NCI-H1930 (cell line): ENCODE measurements around the gene RNF166.

Experiments
- DNase-seq, 2 experiments: peaks; one replicate each; lab custom pipeline; 2025; lab: John Stamatoyannopoulos, UW

Gene RNF166

GRCh38 chr16:88652762-88653063 is 53.5 kb downstream of the RNF166 start:
- no peak for DNase-seq

- no peak for DNase-seq
Observed at GRCh38 chr16:88651989-88652761, 54.0 kb downstream of the RNF166 start.

GRCh38 chr16:88651276-88651988 is 54.8 kb downstream of the RNF166 start:
- no peak for DNase-seq

- DNase-seq: no peak
Observed at GRCh38 chr16:88650749-88651275, 55.4 kb downstream of the RNF166 start, which contains the start of gene CYBA. Gene CYBA, minus strand, starts transcription at chr16:88651053. Its CDS starts 40 bp downstream, at chr16:88651013.

GRCh38 chr16:88649924-88650748 is 56.1 kb downstream of the RNF166 start:
- no peak for DNase-seq

- no peak for DNase-seq
Observed at GRCh38 chr16:88649195-88649923, 56.8 kb downstream of the RNF166 start.

- DNase-seq: no peak
Observed at GRCh38 chr16:88647178-88648070, 58.8 kb downstream of the RNF166 start.
